ENCODE measurements around the gene ASAP3. TPM values are rescaled to one million over a fixed set of nuclear protein-coding genes. Genes with fewer than 3 reads are reported as not detected.
A peak's percentile ranks its signal among the peaks of the same experiment; 100 is the strongest.

ASAP3 gene
- total RNA-seq, 1 donor from 2014 or later = 31.1 TPM

GRCh38 chr1:23475641-23476040 lies 8.3 kb downstream of the ASAP3 start:
- DNase-seq (ENCODE audit: extremely low spot score, unreplicated experiment) = no peak
- Mint-ChIP-seq H3K4me1 (ENCODE audit: unreplicated experiment) (peaks cover 35% of the 10 kb centered on the region), H3K4me3 (ENCODE audit: unreplicated experiment) (no peak overlapping the region), H3K27me3 (ENCODE audit: unreplicated experiment) (no peaks in the 10 kb centered on the region), H3K27ac (ENCODE audit: unreplicated experiment) (no peak overlapping the region), H3K9me3 (ENCODE audit: unreplicated experiment) (no peaks in the 10 kb centered on the region), H3K36me3 (ENCODE audit: unreplicated experiment) (no peaks in the 10 kb centered on the region)
- no peak for TF ChIP-seq CTCF (IDR thresholded peaks at IDR 0.05)

GRCh38 chr1:23475134-23475628 lies 8.8 kb downstream of the ASAP3 start:
- no peak for DNase-seq (ENCODE audit: extremely low spot score, unreplicated experiment)
- H3K4me3 Mint-ChIP-seq (ENCODE audit: unreplicated experiment) = no peak overlapping the region
- H3K27ac Mint-ChIP-seq (ENCODE audit: unreplicated experiment) = no peak overlapping the region
- H3K36me3 Mint-ChIP-seq (ENCODE audit: unreplicated experiment) = no peaks in the 10 kb centered on the region
- no peaks in the 10 kb centered on the region for H3K9me3 Mint-ChIP-seq (ENCODE audit: unreplicated experiment)
- TF ChIP-seq CTCF (IDR thresholded peaks at IDR 0.05) = no peak
- H3K4me1 Mint-ChIP-seq (ENCODE audit: unreplicated experiment) = peaks cover 32% of the 10 kb centered on the region
- H3K27me3 Mint-ChIP-seq (ENCODE audit: unreplicated experiment) = no peaks in the 10 kb centered on the region

DNA sequence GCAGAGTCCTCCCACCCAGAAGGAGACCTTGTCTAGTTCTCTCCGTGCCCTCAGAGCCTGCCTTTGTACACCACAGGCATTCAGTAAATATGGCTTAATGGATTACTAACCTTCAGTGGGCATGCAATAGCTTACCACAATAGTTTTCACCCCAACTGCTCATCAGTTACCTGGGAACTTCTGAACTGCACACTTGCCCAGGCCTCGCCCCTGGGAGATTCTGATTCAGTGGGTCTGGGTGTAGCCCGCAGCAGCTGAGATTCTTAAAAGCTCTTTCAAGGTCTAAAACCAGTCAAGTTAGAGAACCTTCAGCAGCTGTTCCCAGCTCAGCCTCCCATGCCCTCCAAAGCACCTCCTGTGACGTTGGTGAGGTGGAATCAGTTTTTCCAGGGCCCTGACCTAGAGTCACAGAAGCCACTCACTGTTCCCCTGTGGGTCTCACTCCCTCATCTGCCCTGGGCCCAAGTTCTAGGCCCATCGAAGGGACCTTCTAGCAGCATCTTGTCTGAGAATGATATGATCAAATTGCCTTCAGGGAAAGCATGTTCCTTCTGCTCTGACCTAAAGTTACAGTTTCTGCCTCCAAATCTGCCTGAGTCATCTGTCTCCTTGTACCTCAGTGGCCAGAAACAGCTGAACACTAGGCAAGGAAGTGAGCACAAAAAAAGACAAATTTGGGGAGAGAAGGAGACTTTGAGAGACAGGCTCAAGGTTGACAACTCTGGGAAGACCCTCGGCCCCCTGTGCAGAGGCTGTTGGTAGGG lies 10.8 kb downstream of the ASAP3 start:
- H3K4me3 Mint-ChIP-seq (ENCODE audit: unreplicated experiment) = no peak overlapping the region
- no peaks in the 10 kb centered on the region for H3K9me3 Mint-ChIP-seq (ENCODE audit: unreplicated experiment)
- DNase-seq (ENCODE audit: extremely low spot score, unreplicated experiment) = no peak

DNA sequence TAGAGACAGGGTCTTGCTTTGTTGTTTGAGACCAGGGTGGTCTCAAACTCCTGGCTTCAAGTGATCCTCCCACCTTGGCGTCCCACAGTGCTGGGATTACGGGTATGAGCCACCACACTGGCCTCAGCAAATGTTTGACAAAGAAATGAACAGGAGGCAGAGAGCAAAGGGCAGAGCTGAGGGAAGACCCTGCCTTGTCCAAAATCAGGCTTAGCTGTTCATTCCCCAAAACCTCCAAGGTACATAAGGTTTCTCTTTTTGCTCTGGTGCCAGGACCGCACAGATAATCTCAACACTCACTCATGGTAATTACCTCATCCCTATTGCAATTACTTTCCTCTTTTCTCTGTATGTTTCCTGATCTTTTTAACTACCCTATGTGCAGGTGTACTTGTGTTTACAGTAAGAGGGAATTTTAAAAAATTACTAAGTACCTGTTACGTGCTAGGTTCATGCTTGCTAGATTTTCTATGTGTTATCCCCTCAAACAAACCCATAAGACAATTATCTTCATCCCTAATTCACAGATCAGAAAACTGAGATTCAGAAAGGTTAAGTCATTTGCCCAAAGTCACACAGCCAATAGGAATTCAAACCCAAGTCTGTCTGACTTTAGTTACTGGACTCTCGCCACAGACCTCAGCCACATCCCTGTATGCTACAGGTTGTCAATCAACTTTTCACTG lies 11.5 kb downstream of the ASAP3 start:
- no peak overlapping the region for H3K4me3 Mint-ChIP-seq (ENCODE audit: unreplicated experiment)
- H3K27me3 Mint-ChIP-seq (ENCODE audit: unreplicated experiment) = no peaks in the 10 kb centered on the region
- H3K9me3 Mint-ChIP-seq (ENCODE audit: unreplicated experiment) = no peaks in the 10 kb centered on the region
- no peak overlapping the region for H3K27ac Mint-ChIP-seq (ENCODE audit: unreplicated experiment)
- DNase-seq (ENCODE audit: extremely low spot score, unreplicated experiment) = no peak
- TF ChIP-seq CTCF (IDR thresholded peaks at IDR 0.05) = no peak
- H3K36me3 Mint-ChIP-seq (ENCODE audit: unreplicated experiment) = no peaks in the 10 kb centered on the region
- peaks cover 21% of the 10 kb centered on the region for H3K4me1 Mint-ChIP-seq (ENCODE audit: unreplicated experiment)

More for the DNA sequence above, 10.8 kb downstream of the ASAP3 start:
- H3K27ac Mint-ChIP-seq (ENCODE audit: unreplicated experiment) = peak overlapping the region; percentile 50
- no peak for TF ChIP-seq CTCF (IDR thresholded peaks at IDR 0.05)
- no peaks in the 10 kb centered on the region for H3K27me3 Mint-ChIP-seq (ENCODE audit: unreplicated experiment)
- H3K36me3 Mint-ChIP-seq (ENCODE audit: unreplicated experiment) = no peaks in the 10 kb centered on the region
- H3K4me1 Mint-ChIP-seq (ENCODE audit: unreplicated experiment) = peaks cover 21% of the 10 kb centered on the region

- TF ChIP-seq CTCF (IDR thresholded peaks at IDR 0.05) = no peak
- no peaks in the 10 kb centered on the region for H3K36me3 Mint-ChIP-seq (ENCODE audit: unreplicated experiment)
- no peak overlapping the region for H3K27ac Mint-ChIP-seq (ENCODE audit: unreplicated experiment)
- H3K4me3 Mint-ChIP-seq (ENCODE audit: unreplicated experiment) = no peak overlapping the region
- no peak for DNase-seq (ENCODE audit: extremely low spot score, unreplicated experiment)
- H3K4me1 Mint-ChIP-seq (ENCODE audit: unreplicated experiment) = peaks cover 21% of the 10 kb centered on the region
- H3K27me3 Mint-ChIP-seq (ENCODE audit: unreplicated experiment) = no peaks in the 10 kb centered on the region
- no peaks in the 10 kb centered on the region for H3K9me3 Mint-ChIP-seq (ENCODE audit: unreplicated experiment)
Measured at GRCh38 chr1:23471473-23472075, 12.4 kb downstream of the ASAP3 start.
